Thymus (tissue), 11 donors: ENCODE results near the gene TPH2. TPM values are rescaled to one million over a fixed set of nuclear protein-coding genes. Genes with fewer than 3 reads are reported as not detected.

Experiments used
- DNase-seq, 9 donors: peaks; one replicate each; pipeline ENCODE4 v3.0.0-alpha.2; 2013; ENCODE audit warnings: low spot score in 9 of 9, low read depth in 6 of 9, missing footprints in 1 of 9
- H3K27ac ChIP-seq, 2 donors: one replicate each; pipeline ENCODE4 v1.5.1; 2013; ENCODE audit warnings: control low read depth in 1 of 2, low read depth in 1 of 2, low read length in 1 of 2, mild to moderate bottlenecking in 1 of 2, moderate library complexity in 1 of 2
- H3K27me3 ChIP-seq, 2 donors: one replicate each; pipeline ENCODE4 v1.5.1; 2013; ENCODE audit warnings: low read length in 1 of 2; ENCODE audit not compliant: control insufficient read depth in 2 of 2, insufficient read depth in 1 of 2
- H3K36me3 ChIP-seq, 2 donors: one replicate each; pipeline ENCODE4 v1.5.1; 2013; ENCODE audit warnings: low read length in 1 of 2, mild to moderate bottlenecking in 1 of 2, moderate library complexity in 1 of 2; ENCODE audit not compliant: control insufficient read depth in 2 of 2, insufficient read depth in 2 of 2
- H3K4me1 ChIP-seq, 2 donors: one replicate each; pipeline ENCODE4 v1.5.1; 2013; ENCODE audit warnings: low read length in 2 of 2; ENCODE audit not compliant: control insufficient read depth in 2 of 2, insufficient read depth in 2 of 2
- H3K4me3 ChIP-seq, 2 donors: one replicate each; pipeline ENCODE4 v1.5.1; 2013; ENCODE audit warnings: low read length in 2 of 2, control low read depth in 1 of 2, mild to moderate bottlenecking in 1 of 2
- H3K9me3 ChIP-seq, 2 donors: one replicate each; pipeline ENCODE4 v1.5.1; 2013; ENCODE audit warnings: low read length in 1 of 2, mild to moderate bottlenecking in 1 of 2; ENCODE audit not compliant: control insufficient read depth in 2 of 2, insufficient read depth in 1 of 2
- WGBS: extraction: QIAGEN DNeasy Blood & Tissue Kit; methylation state at CpG from one replicate; pipeline ENCODE4 v1.1.7; 2013; 5-methylcytosine and 5-hydroxymethylcytosine counted together
- polyA plus RNA-seq: library from polyadenylated mRNA; stranded (reverse); fragments of 200-250 nt; gene quantifications from one replicate; pipeline ENCODE4 v1.2.3, GENCODE V29; 2013
- total RNA-seq: library from RNA; stranded (reverse); fragments of 120-200 nt; gene quantifications from one replicate; pipeline ENCODE4 v1.2.4, GENCODE V29; 2013
- donor health status: healthy.

TPH2 gene
- total and polyA plus RNA-seq, 2 donors, result 0.07 TPM; not detected in 1

DNA sequence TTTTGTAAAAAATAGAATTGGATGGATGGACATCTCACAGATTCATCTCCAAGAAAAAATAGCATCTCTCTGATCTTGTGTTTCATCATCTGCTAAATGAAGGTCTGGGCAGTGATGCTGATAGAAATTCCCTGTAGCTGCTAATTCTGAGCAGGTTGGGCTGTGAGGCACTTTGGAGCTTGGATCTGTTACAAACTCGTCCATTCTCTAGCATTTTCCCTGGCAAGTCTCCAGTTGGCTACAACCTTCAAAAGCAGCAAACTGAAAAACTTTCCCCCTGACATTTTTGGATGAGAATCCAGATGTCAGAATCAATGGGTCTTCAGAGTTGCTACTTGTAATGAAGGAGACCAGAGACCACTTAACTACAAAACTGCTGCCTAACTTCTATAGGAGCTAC lies 72.7 kb downstream of the TPH2 start:
- no peak overlapping the region for H3K27ac ChIP-seq
- peak in 2 of 9 donors; percentile 1 to 12 for DNase-seq
- no peak overlapping the region for H3K4me3 ChIP-seq
- 82% methylated on average over 1 of the region's 1 CpG for WGBS
- H3K9me3 ChIP-seq, result no peaks in the 10 kb centered on the region
- no peaks in the 10 kb centered on the region for H3K36me3 ChIP-seq
- H3K4me1 ChIP-seq, result no peaks in the 10 kb centered on the region
- no peaks in the 10 kb centered on the region for H3K27me3 ChIP-seq

DNA sequence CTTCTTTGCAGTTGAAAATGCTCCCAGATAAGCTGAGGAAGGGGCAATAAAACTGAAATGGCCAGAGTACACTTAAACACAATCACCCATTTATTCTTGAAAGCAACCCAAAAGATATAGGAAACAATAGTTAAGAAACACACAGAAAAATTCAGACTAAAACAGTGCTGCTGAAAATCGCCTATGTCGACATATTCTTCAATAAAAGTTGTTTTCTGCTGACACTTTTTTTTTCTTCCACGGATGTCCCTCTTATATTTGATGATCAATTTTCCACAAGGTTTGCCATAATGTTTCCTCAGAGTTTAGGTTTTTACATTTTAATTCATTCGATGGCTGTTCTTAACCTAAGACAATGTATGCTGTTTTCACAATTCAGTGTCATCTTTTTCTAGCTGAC lies 74.2 kb downstream of the TPH2 start:
- no peak overlapping the region for H3K27ac ChIP-seq
- no peak for DNase-seq
- WGBS, result 93% methylated on average over 4 of the region's 4 CpGs

DNA sequence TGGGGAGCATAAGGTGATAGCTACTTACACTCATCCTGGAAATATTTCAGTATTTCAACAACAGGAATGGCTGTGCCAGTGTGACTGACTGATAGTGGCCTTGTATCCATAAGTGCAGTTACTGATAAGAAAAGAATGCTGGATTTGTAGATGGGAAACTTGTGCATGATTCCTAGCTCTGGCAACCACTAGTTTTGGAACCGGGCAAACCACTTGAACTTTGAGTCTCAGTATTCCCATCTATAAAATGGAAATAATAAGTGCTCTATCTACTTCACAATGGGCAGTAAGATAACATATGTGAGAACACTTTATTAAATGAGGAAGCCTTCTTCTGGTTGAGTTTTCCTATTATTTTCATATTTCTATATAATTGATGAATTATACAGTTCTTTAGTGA lies 77.2 kb downstream of the TPH2 start:
- 97% methylated on average over 1 of the region's 1 CpG for whole genome bisulfite sequencing
- H3K4me3 ChIP-seq, result no peak overlapping the region

More for the DNA sequence above, 74.2 kb downstream of the TPH2 start:
- no peaks in the 10 kb centered on the region for H3K36me3 ChIP-seq
- no peak overlapping the region for H3K4me3 ChIP-seq
- no peaks in the 10 kb centered on the region for H3K4me1 ChIP-seq
- H3K27me3 ChIP-seq, result no peaks in the 10 kb centered on the region
- no peaks in the 10 kb centered on the region for H3K9me3 ChIP-seq

DNA sequence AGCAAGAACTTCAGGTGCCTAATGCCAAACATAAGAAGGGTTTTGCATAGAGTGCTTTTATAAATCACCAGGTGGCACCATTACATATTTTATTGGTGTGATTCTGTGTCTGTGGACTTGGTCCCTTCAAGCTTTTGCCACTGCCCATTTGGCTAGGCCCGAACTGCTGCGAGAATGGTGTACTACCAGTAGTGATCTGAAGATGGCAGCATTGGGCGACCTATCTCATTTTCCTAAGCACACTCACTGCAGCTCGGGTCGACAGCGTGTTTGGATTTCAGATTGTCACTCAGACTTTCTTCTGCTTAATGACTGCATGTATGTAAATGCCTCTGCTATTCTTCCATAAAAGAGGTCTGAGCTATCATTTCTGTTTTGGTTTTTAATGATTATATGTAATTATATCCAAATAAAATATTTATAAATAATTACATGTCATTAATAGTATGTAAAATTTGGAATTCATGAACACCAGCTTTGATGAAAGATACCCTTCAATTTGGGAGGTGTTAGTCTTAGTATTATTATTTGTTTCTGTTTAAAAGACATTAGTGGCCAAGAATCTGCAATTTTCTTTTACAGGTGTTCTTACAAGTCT lies 78.5 kb downstream of the TPH2 start:
- H3K4me1 ChIP-seq, result no peaks in the 10 kb centered on the region
- no peaks in the 10 kb centered on the region for H3K27me3 ChIP-seq
- H3K4me3 ChIP-seq, result no peak overlapping the region
- DNase-seq, result peak; percentile 6 to 68 (median 43)
- whole genome bisulfite sequencing, result 4% methylated on average over 6 of the region's 6 CpGs
- H3K9me3 ChIP-seq, result no peaks in the 10 kb centered on the region
- no peaks in the 10 kb centered on the region for H3K36me3 ChIP-seq
- H3K27ac ChIP-seq, result no peak overlapping the region

More for the DNA sequence above, 77.2 kb downstream of the TPH2 start:
- Histone ChIP-seq H3K4me1 (no peaks in the 10 kb centered on the region), H3K27me3 (no peaks in the 10 kb centered on the region), H3K27ac (no peak overlapping the region), H3K9me3 (no peaks in the 10 kb centered on the region), H3K36me3 (no peaks in the 10 kb centered on the region)
- DNase-seq, result no peak

DNA sequence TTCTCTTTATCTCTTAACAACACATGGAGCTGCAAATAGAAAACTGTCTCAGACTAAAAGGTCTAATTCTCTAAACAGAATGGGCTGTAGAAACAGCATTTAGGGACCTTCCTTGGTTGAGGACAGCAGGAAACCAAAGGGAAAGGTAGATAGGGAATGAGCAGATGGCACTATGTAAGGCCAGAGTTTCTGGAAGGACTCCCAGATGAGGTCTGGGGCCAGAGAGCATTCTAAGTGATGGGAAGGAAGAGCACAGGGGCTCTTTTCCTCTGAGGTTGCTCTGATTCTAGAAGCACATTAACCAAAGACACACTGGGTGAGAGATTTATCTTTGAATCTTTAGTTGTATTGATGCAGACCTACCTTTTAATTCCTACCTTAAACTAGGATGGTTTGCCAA lies 79.4 kb downstream of the TPH2 start:
- Histone ChIP-seq H3K9me3 (no peaks in the 10 kb centered on the region), H3K4me3 (no peak overlapping the region), H3K27me3 (no peaks in the 10 kb centered on the region), H3K4me1 (no peaks in the 10 kb centered on the region), H3K27ac (no peak overlapping the region), H3K36me3 (no peaks in the 10 kb centered on the region)
- no peak for DNase-seq

DNA sequence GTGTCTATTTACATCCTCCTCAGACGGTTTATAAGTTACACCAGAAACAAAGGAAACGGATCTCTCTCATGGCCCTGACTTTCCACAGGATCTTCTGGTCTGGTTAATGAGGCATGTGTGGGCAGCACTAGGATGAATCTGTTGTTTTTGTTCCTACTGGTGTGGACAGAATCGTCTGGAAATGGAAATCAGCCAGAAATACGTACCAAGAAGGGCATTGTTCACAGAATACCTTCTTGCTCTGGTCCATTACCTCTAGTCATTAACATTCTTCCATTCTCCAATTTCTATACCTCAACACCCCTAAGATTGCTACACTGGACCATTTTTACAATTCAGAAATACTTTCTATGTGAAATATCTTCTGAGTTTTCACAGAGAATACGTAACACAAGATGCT lies 86.0 kb downstream of the TPH2 start:
- Histone ChIP-seq H3K36me3 (no peaks in the 10 kb centered on the region), H3K9me3 (no peaks in the 10 kb centered on the region), H3K4me3 (no peak overlapping the region), H3K27ac (no peak overlapping the region), H3K4me1 (no peaks in the 10 kb centered on the region), H3K27me3 (no peaks in the 10 kb centered on the region)
- DNase-seq, result no peak
- 71% methylated on average over 5 of the region's 5 CpGs for WGBS

DNA sequence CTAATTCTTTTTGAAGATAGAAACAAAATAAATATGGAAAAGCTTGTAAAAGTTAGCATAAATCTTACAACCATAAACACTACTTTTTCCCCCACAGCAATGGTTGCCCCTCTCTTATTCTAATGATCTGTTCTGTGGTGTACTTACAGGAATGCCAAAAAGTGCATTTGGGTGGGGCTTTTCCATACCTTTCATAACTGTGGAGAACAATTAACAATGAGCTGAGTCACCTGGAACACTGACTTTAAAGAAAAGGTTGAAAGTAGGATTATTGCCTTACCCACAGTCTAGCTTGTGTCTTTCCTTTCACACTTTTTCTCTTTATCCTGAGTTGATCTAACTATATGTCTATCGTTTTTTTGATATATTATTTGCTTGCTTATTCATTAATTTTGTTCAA lies 86.9 kb downstream of the TPH2 start:
- H3K27me3 ChIP-seq, result no peaks in the 10 kb centered on the region
- 83% methylated on average over 1 of the region's 1 CpG for WGBS
- H3K4me1 ChIP-seq, result no peaks in the 10 kb centered on the region
- H3K27ac ChIP-seq, result no peak overlapping the region
- H3K9me3 ChIP-seq, result no peaks in the 10 kb centered on the region
- no peaks in the 10 kb centered on the region for H3K36me3 ChIP-seq
- H3K4me3 ChIP-seq, result no peak overlapping the region
- no peak for DNase-seq

DNA sequence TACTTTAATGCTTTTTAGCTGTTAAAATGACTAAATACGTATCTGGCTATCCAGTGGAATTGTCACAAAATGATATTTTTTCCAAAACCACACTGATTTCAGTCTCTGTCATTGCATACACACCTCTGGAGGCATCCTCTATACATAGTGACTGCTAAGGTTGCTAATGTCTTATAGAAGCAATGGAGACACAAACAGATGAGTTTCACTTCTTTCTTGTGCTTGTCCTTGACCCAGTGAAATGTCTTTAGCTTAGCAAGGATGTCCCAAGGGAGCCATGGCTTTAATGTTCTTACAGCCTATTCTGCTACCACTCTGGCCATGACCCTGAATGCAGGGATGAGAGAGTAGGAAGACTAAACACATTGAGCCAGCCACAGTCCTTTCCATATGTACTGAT lies 90.3 kb downstream of the TPH2 start:
- 79% methylated on average over 1 of the region's 1 CpG for WGBS
- no peaks in the 10 kb centered on the region for H3K4me1 ChIP-seq
- no peaks in the 10 kb centered on the region for H3K36me3 ChIP-seq
- H3K9me3 ChIP-seq, result no peaks in the 10 kb centered on the region
- H3K4me3 ChIP-seq, result no peak overlapping the region
- DNase-seq, result no peak
- H3K27me3 ChIP-seq, result no peaks in the 10 kb centered on the region
- H3K27ac ChIP-seq, result no peak overlapping the region

DNA sequence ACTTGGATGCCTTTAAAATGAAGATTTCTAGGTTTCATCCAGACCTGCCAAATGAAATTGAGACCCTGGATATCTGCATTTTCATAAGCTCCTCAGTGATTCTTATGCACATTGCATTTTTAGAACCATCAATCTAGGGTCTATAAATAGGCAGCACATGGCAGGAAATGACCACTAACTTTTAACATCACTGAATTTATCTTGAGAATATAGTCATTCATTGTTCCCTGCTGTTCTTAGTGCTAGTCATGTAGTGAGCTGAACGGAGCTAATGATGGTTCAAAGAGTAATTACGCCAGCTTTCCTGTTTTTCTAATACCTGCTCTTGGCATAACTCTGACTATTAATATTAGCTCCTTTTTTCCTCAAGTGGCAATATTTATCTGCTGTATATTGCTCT lies 91.6 kb downstream of the TPH2 start:
- no peaks in the 10 kb centered on the region for H3K27me3 ChIP-seq
- H3K27ac ChIP-seq, result no peak overlapping the region
- 56% methylated on average over 2 of the region's 2 CpGs for WGBS
- H3K4me3 ChIP-seq, result no peak overlapping the region
- H3K36me3 ChIP-seq, result no peaks in the 10 kb centered on the region
- no peaks in the 10 kb centered on the region for H3K4me1 ChIP-seq
- DNase-seq, result no peak
- no peaks in the 10 kb centered on the region for H3K9me3 ChIP-seq

DNA sequence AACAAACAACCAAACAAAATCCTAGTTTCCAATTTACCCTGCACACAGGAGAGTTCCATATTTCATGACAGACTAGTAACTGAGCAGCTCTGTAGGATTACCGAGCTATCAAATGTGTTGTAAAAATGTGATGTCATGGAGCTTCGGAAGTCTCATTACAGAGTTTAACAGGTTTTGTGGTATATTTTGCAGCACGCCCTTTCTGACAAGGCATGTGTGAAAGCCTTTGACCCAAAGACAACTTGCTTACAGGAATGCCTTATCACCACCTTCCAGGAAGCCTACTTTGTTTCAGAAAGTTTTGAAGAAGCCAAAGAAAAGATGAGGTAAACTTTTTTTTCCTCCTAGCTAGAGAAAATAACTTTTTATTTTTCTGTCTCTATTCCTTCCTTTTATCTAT lies 92.4 kb downstream of the TPH2 start:
- H3K4me3 ChIP-seq, result no peak overlapping the region
- H3K36me3 ChIP-seq, result no peaks in the 10 kb centered on the region
- no peaks in the 10 kb centered on the region for H3K9me3 ChIP-seq
- H3K4me1 ChIP-seq, result no peaks in the 10 kb centered on the region
- WGBS, result 88% methylated on average over 3 of the region's 3 CpGs
- H3K27me3 ChIP-seq, result no peaks in the 10 kb centered on the region
- DNase-seq, result no peak
- no peak overlapping the region for H3K27ac ChIP-seq
